Neural progenitor cell (in vitro differentiated cells): ENCODE results near the gene ATOH8.

Experiments used
- EZH2 ChIP-seq: fragments of 200-600 bp; sonication (generic); IDR thresholded peaks from 2 replicates; pipeline ENCODE4 v1.6.1; 2017; ENCODE audit warnings: antibody characterized with exemption, mild to moderate bottlenecking, moderate library complexity
- TF ChIP-seq, protein P1 (sequence below): fragments of 200-600 bp; sonication (generic); IDR thresholded peaks from 2 replicates; pipeline ENCODE4 v1.5.1; 2017; ENCODE audit warnings: antibody characterized with exemption, mild to moderate bottlenecking

GRCh38 chr2:85784474-85784986 is 30.7 kb downstream of the ATOH8 start:
- TF ChIP-seq, protein P1, sequence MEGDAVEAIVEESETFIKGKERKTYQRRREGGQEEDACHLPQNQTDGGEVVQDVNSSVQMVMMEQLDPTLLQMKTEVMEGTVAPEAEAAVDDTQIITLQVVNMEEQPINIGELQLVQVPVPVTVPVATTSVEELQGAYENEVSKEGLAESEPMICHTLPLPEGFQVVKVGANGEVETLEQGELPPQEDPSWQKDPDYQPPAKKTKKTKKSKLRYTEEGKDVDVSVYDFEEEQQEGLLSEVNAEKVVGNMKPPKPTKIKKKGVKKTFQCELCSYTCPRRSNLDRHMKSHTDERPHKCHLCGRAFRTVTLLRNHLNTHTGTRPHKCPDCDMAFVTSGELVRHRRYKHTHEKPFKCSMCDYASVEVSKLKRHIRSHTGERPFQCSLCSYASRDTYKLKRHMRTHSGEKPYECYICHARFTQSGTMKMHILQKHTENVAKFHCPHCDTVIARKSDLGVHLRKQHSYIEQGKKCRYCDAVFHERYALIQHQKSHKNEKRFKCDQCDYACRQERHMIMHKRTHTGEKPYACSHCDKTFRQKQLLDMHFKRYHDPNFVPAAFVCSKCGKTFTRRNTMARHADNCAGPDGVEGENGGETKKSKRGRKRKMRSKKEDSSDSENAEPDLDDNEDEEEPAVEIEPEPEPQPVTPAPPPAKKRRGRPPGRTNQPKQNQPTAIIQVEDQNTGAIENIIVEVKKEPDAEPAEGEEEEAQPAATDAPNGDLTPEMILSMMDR, result no peak
- TF ChIP-seq EZH2, result no peak
